ENCODE data around the gene TFAP2C. TPM values are rescaled to one million over a fixed set of nuclear protein-coding genes. Genes with fewer than 3 reads are reported as not detected.

The TFAP2C gene
- polyA plus RNA-seq, 1 donor (not counting 4 experiments of a cell fraction or from before 2014, with no cell fraction given), result 11.5 TPM

GRCh38 chr20:56601166-56601565 is 27.9 kb upstream of the TFAP2C start:
- no peak overlapping the region for H2AFZ ChIP-seq (ENCODE audit: control insufficient read depth, low read length)
- no peak for DNase-seq (ENCODE audit: low read depth, low spot score)
- TF ChIP-seq EZH2 (IDR thresholded peaks at IDR 0.05; ENCODE audit: low read length) (no peak), CTCF (optimal IDR thresholded peaks at IDR 0.05 in 1 of 3, IDR thresholded peaks at IDR 0.05 in 1 of 3, conservative IDR thresholded peaks at IDR 0.05 in 1 of 3; ENCODE audit: extremely low read depth in 1 of 3, insufficient read depth in 2 of 3, low read length in 3 of 3) (no peak)
- no peak overlapping the region for H3K9ac ChIP-seq (ENCODE audit: control insufficient read depth, extremely low read depth, insufficient read depth, low read length)
- H3K36me3 ChIP-seq (ENCODE audit: control insufficient read depth in 2 of 2, extremely low read depth in 1 of 2, insufficient read depth in 2 of 2, low read length in 2 of 2), result no peaks in the 10 kb centered on the region
- no peaks in the 10 kb centered on the region for H3K27me3 ChIP-seq (ENCODE audit: control insufficient read depth, extremely low read depth, insufficient read depth, low read length)
- no peak overlapping the region for H3K4me3 ChIP-seq (ENCODE audit: control insufficient read depth in 2 of 3, extremely low read depth in 1 of 3, insufficient read depth in 2 of 3, low read depth in 1 of 3, low read length in 3 of 3)
- H3K9me1 ChIP-seq (ENCODE audit: control insufficient read depth, extremely low read depth, insufficient read depth, low read length), result no peaks in the 10 kb centered on the region
- dilution Hi-C loops (cut with MboI; ENCODE audit: extremely low pct_ligation_motif_present, low sequenced_read_pairs), result no loop called here
- no peak overlapping the region for H3K27ac ChIP-seq (ENCODE audit: control insufficient read depth, insufficient read depth, low read length)
- H3K79me2 ChIP-seq (ENCODE audit: control insufficient read depth, insufficient read depth, low read length), result no peaks in the 10 kb centered on the region
- H3K9me3 ChIP-seq (ENCODE audit: control insufficient read depth, low read depth, low read length), result no peaks in the 10 kb centered on the region
- FAIRE-seq, result no peak
- no peak overlapping the region for H3K4me2 ChIP-seq (ENCODE audit: control insufficient read depth, extremely low read depth, insufficient read depth, low read depth, low read length)
- H4K20me1 ChIP-seq (ENCODE audit: control insufficient read depth, extremely low read depth, insufficient read depth, low read length), result no peaks in the 10 kb centered on the region
- H3K4me1 ChIP-seq (ENCODE audit: control insufficient read depth, extremely low read depth, insufficient read depth, low read length), result peaks cover 3% of the 10 kb centered on the region

- no peaks in the 10 kb centered on the region for H3K36me3 ChIP-seq (ENCODE audit: control insufficient read depth in 2 of 2, extremely low read depth in 1 of 2, insufficient read depth in 2 of 2, low read length in 2 of 2)
- no peak overlapping the region for H3K27ac ChIP-seq (ENCODE audit: control insufficient read depth, insufficient read depth, low read length)
- FAIRE-seq (no peak), DNase-seq (ENCODE audit: low read depth, low spot score) (no peak)
- no peaks in the 10 kb centered on the region for H3K9me3 ChIP-seq (ENCODE audit: control insufficient read depth, low read depth, low read length)
- H3K79me2 ChIP-seq (ENCODE audit: control insufficient read depth, insufficient read depth, low read length), result no peaks in the 10 kb centered on the region
- dilution Hi-C loops (cut with MboI; ENCODE audit: extremely low pct_ligation_motif_present, low sequenced_read_pairs), result no loop called here
- H3K4me1 ChIP-seq (ENCODE audit: control insufficient read depth, extremely low read depth, insufficient read depth, low read length), result peaks cover 13% of the 10 kb centered on the region
- H4K20me1 ChIP-seq (ENCODE audit: control insufficient read depth, extremely low read depth, insufficient read depth, low read length), result no peaks in the 10 kb centered on the region
- no peaks in the 10 kb centered on the region for H3K9me1 ChIP-seq (ENCODE audit: control insufficient read depth, extremely low read depth, insufficient read depth, low read length)
- H3K4me3 ChIP-seq (ENCODE audit: control insufficient read depth in 2 of 3, extremely low read depth in 1 of 3, insufficient read depth in 2 of 3, low read depth in 1 of 3, low read length in 3 of 3), result no peak overlapping the region
- H3K9ac ChIP-seq (ENCODE audit: control insufficient read depth, extremely low read depth, insufficient read depth, low read length), result no peak overlapping the region
- H3K27me3 ChIP-seq (ENCODE audit: control insufficient read depth, extremely low read depth, insufficient read depth, low read length), result no peaks in the 10 kb centered on the region
- no peak overlapping the region for H2AFZ ChIP-seq (ENCODE audit: control insufficient read depth, low read length)
- H3K4me2 ChIP-seq (ENCODE audit: control insufficient read depth, extremely low read depth, insufficient read depth, low read depth, low read length), result no peak overlapping the region
- no peak for TF ChIP-seq EZH2 (IDR thresholded peaks at IDR 0.05; ENCODE audit: low read length)
- TF ChIP-seq CTCF (optimal IDR thresholded peaks at IDR 0.05 in 1 of 3, IDR thresholded peaks at IDR 0.05 in 1 of 3, conservative IDR thresholded peaks at IDR 0.05 in 1 of 3; ENCODE audit: extremely low read depth in 1 of 3, insufficient read depth in 2 of 3, low read length in 3 of 3), result no peak
Measured at GRCh38 chr20:56604673-56605072, 24.4 kb upstream of the TFAP2C start.

All from keratinocyte (primary cell).